K562 (cell line): ENCODE measurements around the gene KIRREL1. TPM values are rescaled to one million over a fixed set of nuclear protein-coding genes. Genes with fewer than 3 reads are reported as not detected.

Experiments
- ATAC-seq: fragments of 200-7000 bp; cut with Tn5 transposase; 3 replicates; pipeline ENCODE4 v1.9.1; 2020; ENCODE audit warnings: moderate library complexity
- BruUV-seq: library from RNA; stranded (reverse); fragments of 400-500 nt; replicated peaks from 2 replicates; lab custom pipeline; 2021; lab: Mats Ljungman, UMichigan
- CTCF ChIA-PET: fragments of 300-600 bp; formaldehyde crosslinking; extraction: SDS; loops from one replicate; lab custom pipeline; 2021; ENCODE audit warnings: low intra/inter-chr PET ratio; lab: Yijun Ruan, JAX
- POLR2A ChIA-PET: fragments of 300-600, 350-650 bp; sonication (Branson Sonifier 250); formaldehyde crosslinking; extraction: SDS; loops from one replicate; lab custom pipeline; 2021; ENCODE audit warnings: antibody characterized with exemption, inconsistent platforms; lab: Yijun Ruan, JAX
- DNase-seq, 4 experiments: peaks; one replicate each; pipeline versions ENCODE4 v3.0.0 to v3.0.0-alpha.2; 2011 to 2018; ENCODE audit warnings: low spot score in 3 of 4, mixed read lengths in 3 of 4; ENCODE audit errors: extremely low read depth in 1 of 4
- FAIRE-seq: peaks from 2 replicates; lab custom pipeline; 2011; peaks lifted over from hg19 to GRCh38; lab: Jason Lieb, UNC
- H2AFZ ChIP-seq: 2 replicates; pipeline ENCODE4 v1.6.0; 2011; ENCODE audit warnings: low read depth, low read length, control low read depth, inconsistent platforms
- H3K27ac ChIP-seq: fragments of 200-600 bp; 3 replicates; pipeline ENCODE4 v1.8.0; 2011; ENCODE audit warnings: low read depth, mild to moderate bottlenecking, control low read depth, inconsistent platforms, low read length, moderate library complexity, mixed read lengths; ENCODE audit errors: extremely low read depth
- H3K27me3 ChIP-seq, 2 experiments: fragments of 300-600 bp in 1 of 2; 2 replicates in 1 of 2; 3 replicates in 1 of 2; pipeline versions ENCODE4 v1.6.0 to v1.8.0; 2011; ENCODE audit warnings: inconsistent platforms in 2 of 2, low read length in 2 of 2, mild to moderate bottlenecking in 1 of 2, mixed read lengths in 1 of 2, moderate library complexity in 1 of 2; ENCODE audit not compliant: control insufficient read depth in 2 of 2, insufficient read depth in 2 of 2
- H3K36me3 ChIP-seq: fragments of 300-600 bp; 3 replicates; pipeline ENCODE4 v1.8.0; 2011; ENCODE audit warnings: mild to moderate bottlenecking, low read length, inconsistent platforms; ENCODE audit not compliant: control insufficient read depth, insufficient read depth
- H3K4me1 ChIP-seq, 2 experiments: fragments of 200-600 bp in 1 of 2; replicated peaks in 1 of 2; 2 replicates in 1 of 2; 3 replicates in 1 of 2; pipeline versions ENCODE4 v1.5.1 to v1.8.0; 2011; ENCODE audit warnings: inconsistent platforms in 2 of 2, low read length in 2 of 2, mild to moderate bottlenecking in 1 of 2, mixed read lengths in 1 of 2, moderate library complexity in 1 of 2; ENCODE audit not compliant: control insufficient read depth in 2 of 2, insufficient read depth in 2 of 2
- H3K4me2 ChIP-seq: 2 replicates; pipeline ENCODE4 v1.6.1; 2011; ENCODE audit warnings: low read length, control low read depth, inconsistent platforms, mixed read lengths; ENCODE audit not compliant: insufficient read depth
- H3K4me3 ChIP-seq: fragments of 200-600 bp; sonication (generic), shearing (Covaris generic); 2 replicates; pipeline ENCODE4 v1.5.1; 2016; ENCODE audit warnings: control low read depth, inconsistent platforms
- H3K79me2 ChIP-seq: fragments of 200-600 bp; 3 replicates; pipeline ENCODE4 v1.8.0; 2011; ENCODE audit warnings: low read length, inconsistent platforms; ENCODE audit not compliant: control insufficient read depth, insufficient read depth
- H3K9ac ChIP-seq, 2 experiments: 2 replicates each; pipeline versions ENCODE4 v1.6.0 to v1.6.1; 2011; ENCODE audit warnings: low read depth in 2 of 2, low read length in 2 of 2, control low read depth in 1 of 2, inconsistent platforms in 1 of 2, mild to moderate bottlenecking in 1 of 2, mixed read lengths in 1 of 2; ENCODE audit not compliant: insufficient read depth in 1 of 2
- H3K9me1 ChIP-seq: one replicate; pipeline ENCODE4 v1.6.0; 2011; ENCODE audit warnings: inconsistent platforms, mild to moderate bottlenecking, low read length, moderate library complexity; ENCODE audit not compliant: control insufficient read depth, insufficient read depth
- H3K9me3 ChIP-seq: replicated peaks from 2 replicates; pipeline ENCODE4 v1.5.1; 2011; ENCODE audit warnings: low read depth, low read length, inconsistent platforms; ENCODE audit not compliant: control insufficient read depth, insufficient read depth
- H4K20me1 ChIP-seq: replicated peaks from 2 replicates; pipeline ENCODE4 v1.6.1; 2011; ENCODE audit warnings: low read length, inconsistent platforms, mixed read lengths; ENCODE audit not compliant: control insufficient read depth, insufficient read depth
- CBFB ChIP-seq: sonication (generic); formaldehyde crosslinking; IDR thresholded peaks from 2 replicates; pipeline ENCODE4 v1.4.0; 2020; ENCODE audit warnings: mild to moderate bottlenecking, missing genetic modification reagents
- CEBPZ ChIP-seq: fragments of 150-350 bp; IDR thresholded peaks from 2 replicates; pipeline ENCODE4 v1.6.1; 2014; ENCODE audit warnings: low read depth, mild to moderate bottlenecking, low read length, borderline replicate concordance
- HNRNPUL1 ChIP-seq: fragments of 200-400 bp; formaldehyde crosslinking; IDR thresholded peaks from 2 replicates; pipeline ENCODE4 v1.6.1; 2017; ENCODE audit warnings: low read length
- ZNF274 ChIP-seq: IDR thresholded peaks from 2 replicates; pipeline ENCODE4 v1.6.1; 2011; ENCODE audit warnings: low read depth, mild to moderate bottlenecking, low read length, moderate library complexity, borderline replicate concordance
- WGBS: fragments of 100-300 bp; shearing (Covaris generic); methylation state at CpG from one replicate; pipeline ENCODE4 v1.1.6; 2016; ENCODE audit warnings: low coverage, mixed read lengths; ENCODE audit not compliant: insufficient coverage; ENCODE audit errors: missing lambda C conversion rate; 5-methylcytosine and 5-hydroxymethylcytosine counted together
- in situ Hi-C: fragments of 300-500 bp; cut with MboI; formaldehyde crosslinking; loops from 4 replicates; pipeline ENCODE4 v1.15.0; 2018; ENCODE audit warnings: inconsistent platforms, mixed read lengths
- intact Hi-C: fragments of 100-400 bp; cut with micrococcal nuclease; formaldehyde crosslinking; loops from 2 replicates; pipeline ENCODE4 v1.14.2; 2022
- polyA plus RNA-seq, 8 experiments: library from polyadenylated mRNA; depleted of rRNA in 4 of 8; stranded (reverse) in 5 of 8; unstranded in 3 of 8; fragments of >200 nt; fragmentation: Nextera tagmentation in 2 of 8; fragmentation: Illumina TruSeq in 1 of 8; extraction: Ambion mirVana in 2 of 8; extraction: Trizol in 1 of 8; gene quantifications; 2 replicates each; pipeline versions ENCODE4 v1.2.1 to v1.2.3, GENCODE V29; 2011 to 2014; ENCODE audit warnings: inconsistent platforms in 1 of 8, missing spikeins in 1 of 8
- total RNA-seq, 7 experiments: library from RNA; depleted of rRNA in 6 of 7; stranded (reverse); fragments of >200 nt in 6 of 7; fragmentation: Illumina TruSeq in 2 of 7; extraction: Trizol in 2 of 7; gene quantifications; 2 replicates each; pipeline versions ENCODE4 v1.2.1 to v1.2.3, GENCODE V29; 2011 to 2021; ENCODE audit warnings: low replicate concordance in 1 of 7

KIRREL1 gene
- total and polyA plus RNA-seq, 9 of the 15 experiments (the other 6 are each of a cell fraction or from before 2014, with no cell fraction given) = under 0.01 to 0.22 (median 0.03) TPM; not detected in 3

- BruUV-seq = no TSS peak
- no peak overlapping the region for H2AFZ ChIP-seq
- ChIA-PET CTCF (no interaction called here), POLR2A (no interaction called here)
- TF ChIP-seq CEBPZ (no peak), CBFB (no peak), ZNF274 (no peak), HNRNPUL1 (no peak)
- peaks cover under 1 to 8% of the 10 kb centered on the region in 2 experiments; a peak in 3 of 5 replicates for H3K27me3 ChIP-seq
- in situ Hi-C loops (loop anchor here (10.0 kb wide), 1 partner anchor 94 kb away; no protein-coding TSS in a partner anchor), intact Hi-C loops (no loop called here)
- H3K27ac ChIP-seq = no peak overlapping the region
- peaks cover 3% of the 10 kb centered on the region; the same call in 1 of the 2 replicates for H4K20me1 ChIP-seq
- FAIRE-seq (no peak), ATAC-seq (no peak), DNase-seq (no peak)
- no peak overlapping the region for H3K4me3 ChIP-seq
- 0% methylated on average over 4 of the region's 4 CpGs for WGBS
- no peaks in the 10 kb centered on the region for H3K9me3 ChIP-seq
- no peaks in the 10 kb centered on the region for H3K79me2 ChIP-seq
- H3K4me1 ChIP-seq = no peaks in the 10 kb centered on the region
- H3K9ac ChIP-seq = no peak overlapping the region
- H3K36me3 ChIP-seq = no peaks in the 10 kb centered on the region
- H3K9me1 ChIP-seq = no peaks in the 10 kb centered on the region
- H3K4me2 ChIP-seq = no peak overlapping the region
Observed at GRCh38 chr1:158000507-158000906, 7.1 kb downstream of the KIRREL1 start.
